Common myeloid progenitor, CD34-positive (primary cell): ENCODE measurements around the gene ZFYVE27.

Experiments
- CTCF ChIA-PET: fragments of 350-600 bp; sonication (Branson Sonifier 250); formaldehyde crosslinking; loops from one replicate; lab custom pipeline; 2021; ENCODE audit warnings: antibody characterized with exemption; lab: Charles Lee
- POLR2A ChIA-PET: fragments of 350-600 bp; sonication (Branson Sonifier 250); formaldehyde crosslinking; loops from one replicate; lab custom pipeline; 2021; ENCODE audit warnings: antibody characterized with exemption; lab: Charles Lee
- DNase-seq, 3 donors: peaks; one replicate each; pipeline versions ENCODE4 v3.0.0 to v3.0.0-alpha.2; 2013
- H3K27ac ChIP-seq, 2 experiments: 1 replicate in 1 of 2; 2 replicates in 1 of 2; pipeline ENCODE4 v1.7.0; 2013; ENCODE audit warnings: inconsistent platforms in 2 of 2, low read length in 2 of 2, mild to moderate bottlenecking in 2 of 2, low read depth in 1 of 2, moderate library complexity in 1 of 2; ENCODE audit not compliant: severe bottlenecking in 2 of 2, insufficient read depth in 1 of 2, poor library complexity in 1 of 2
- H3K27me3 ChIP-seq, 5 experiments: replicated peaks in 2 of 5; 1 replicate in 3 of 5; 2 replicates in 2 of 5; pipeline versions ENCODE4 v1.6.1 to v1.7.0; 2013; ENCODE audit warnings: low read length in 4 of 5, mild to moderate bottlenecking in 2 of 5, moderate library complexity in 2 of 5, inconsistent platforms in 1 of 5; ENCODE audit not compliant: insufficient read depth in 5 of 5, control insufficient read depth in 4 of 5
- H3K36me3 ChIP-seq, 4 experiments: 1 replicate in 2 of 4; 2 replicates in 2 of 4; pipeline versions ENCODE4 v1.6.1 to v1.7.0; 2013; ENCODE audit warnings: low read length in 3 of 4, control low read depth in 1 of 4, mild to moderate bottlenecking in 1 of 4; ENCODE audit not compliant: control insufficient read depth in 4 of 4, insufficient read depth in 4 of 4
- H3K4me1 ChIP-seq, 4 experiments: 1 replicate in 3 of 4; 2 replicates in 1 of 4; pipeline versions ENCODE4 v1.6.1 to v1.7.1; 2013; ENCODE audit warnings: low read length in 3 of 4, mild to moderate bottlenecking in 3 of 4, control low read depth in 1 of 4, inconsistent platforms in 1 of 4, moderate library complexity in 1 of 4; ENCODE audit not compliant: control insufficient read depth in 4 of 4, insufficient read depth in 4 of 4; ENCODE audit errors: control extremely low read depth in 1 of 4
- H3K4me3 ChIP-seq, 7 experiments: 1 replicate in 4 of 7; 2 replicates in 3 of 7; pipeline versions ENCODE4 v1.5.1 to v1.7.0; 2013; ENCODE audit warnings: mild to moderate bottlenecking in 7 of 7, low read length in 6 of 7, moderate library complexity in 6 of 7, inconsistent platforms in 2 of 7, low read depth in 2 of 7, control low read depth in 1 of 7; ENCODE audit not compliant: insufficient read depth in 4 of 7, control insufficient read depth in 1 of 7; ENCODE audit errors: extremely low read depth in 1 of 7
- H3K9me3 ChIP-seq, 5 experiments: 1 replicate in 4 of 5; 2 replicates in 1 of 5; pipeline versions ENCODE4 v1.6.1 to v1.7.1; 2013; ENCODE audit warnings: low read length in 4 of 5, mild to moderate bottlenecking in 2 of 5, inconsistent platforms in 1 of 5, low read depth in 1 of 5, moderate library complexity in 1 of 5; ENCODE audit not compliant: control insufficient read depth in 4 of 5, insufficient read depth in 2 of 5; ENCODE audit errors: control extremely low read depth in 1 of 5
- WGBS: methylation state at CpG from one replicate; pipeline ENCODE4 v1.1.5; 2013; ENCODE audit not compliant: insufficient coverage; 5-methylcytosine and 5-hydroxymethylcytosine counted together

The ZFYVE27 gene

DNA sequence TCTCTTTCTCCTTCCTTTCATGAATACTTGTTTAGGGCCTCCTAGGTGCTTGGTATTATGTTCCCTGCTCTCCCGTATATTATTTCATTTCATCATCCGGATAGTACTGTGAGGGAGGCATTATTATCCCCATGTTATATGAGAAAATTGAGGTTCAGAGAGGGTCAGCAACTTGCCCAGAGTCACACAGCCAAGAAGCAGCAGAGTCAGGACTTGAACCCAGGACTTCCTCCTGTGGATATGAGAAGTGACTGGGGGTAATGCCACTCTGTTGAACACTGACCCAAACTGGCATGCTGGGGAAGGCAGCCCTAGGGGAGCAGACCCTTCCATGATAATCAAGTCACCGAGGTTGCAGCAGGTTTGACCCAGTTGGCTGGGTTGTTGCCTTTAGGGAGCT lies 43.0 kb downstream of the ZFYVE27 start:
- no peaks in the 10 kb centered on the region for H3K9me3 ChIP-seq
- no peak for DNase-seq
- ChIA-PET CTCF (interaction anchor here (1.4 to 3.2 kb wide), 3 partner anchors 9 to 89 kb away, joined by 3 to 13 read pairs (median 3); no protein-coding TSS in a partner anchor), POLR2A (interaction anchor here (0.6 kb wide), 1 partner anchor 354 kb away, joined by 4 read pairs; no protein-coding TSS in a partner anchor)
- no CpG with 5 or more reads among the region's 3 CpGs for WGBS
- no peaks in the 10 kb centered on the region for H3K36me3 ChIP-seq
- H3K4me3 ChIP-seq, result no peak overlapping the region
- H3K27me3 ChIP-seq, result no peaks in the 10 kb centered on the region
- H3K4me1 ChIP-seq, result peaks cover 0 to 21% (median 12%) of the 10 kb centered on the region in 4 experiments
- H3K27ac ChIP-seq, result no peak overlapping the region

DNA sequence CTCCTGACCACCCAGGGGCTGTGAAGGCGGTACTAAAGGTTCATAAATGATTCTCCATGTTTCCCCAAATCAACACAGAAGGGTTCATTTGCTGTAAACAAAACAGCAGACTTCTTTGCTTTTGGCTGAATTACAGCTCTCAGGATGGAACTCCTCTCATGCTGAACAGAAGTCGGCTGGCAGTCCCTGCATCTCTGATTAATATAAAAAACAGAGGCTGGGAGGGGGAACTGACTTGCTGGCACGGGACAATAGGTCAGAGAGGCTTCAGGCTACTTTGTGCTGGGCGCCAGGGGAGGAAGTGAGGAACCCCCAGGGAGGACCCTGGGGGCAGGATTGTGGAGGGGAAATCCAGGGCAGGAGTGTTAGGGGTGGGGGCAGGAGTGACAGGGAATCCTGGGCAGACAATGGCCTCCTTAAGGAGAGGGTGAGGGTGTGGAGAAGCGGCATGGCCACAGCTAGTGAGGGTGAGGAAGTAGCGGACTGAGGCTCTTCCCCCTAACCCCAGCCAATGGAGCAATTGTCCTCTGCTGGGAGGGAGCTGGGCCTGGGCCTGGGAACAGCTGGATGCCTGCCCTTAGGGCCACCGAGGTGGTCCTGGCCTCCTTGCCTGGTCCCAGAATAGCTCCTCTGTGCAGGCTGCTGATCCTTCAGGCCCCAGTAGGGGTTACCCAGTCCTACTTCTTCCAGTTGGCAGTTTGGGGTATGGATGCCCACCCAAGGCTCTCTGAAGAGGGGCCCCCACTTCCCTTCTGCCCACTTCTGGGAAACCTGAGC lies 44.1 kb downstream of the ZFYVE27 start:
- CTCF ChIA-PET, result interaction anchor here (0.8 to 3.2 kb wide), 6 partner anchors 8 to 93 kb away, joined by 3 to 13 read pairs (median 3); no protein-coding TSS in a partner anchor
- peaks cover 0 to 21% (median 12%) of the 10 kb centered on the region in 4 experiments for H3K4me1 ChIP-seq
- no peak for DNase-seq
- H3K36me3 ChIP-seq, result no peaks in the 10 kb centered on the region
- H3K27ac ChIP-seq, result no peak overlapping the region
- POLR2A ChIA-PET, result interaction anchor here (0.6 kb wide), 1 partner anchor 353 kb away, joined by 4 read pairs; no protein-coding TSS in a partner anchor
- no peaks in the 10 kb centered on the region for H3K27me3 ChIP-seq
- WGBS, result 85% methylated on average over 6 of the region's 7 CpGs
- H3K4me3 ChIP-seq, result no peak overlapping the region
- no peaks in the 10 kb centered on the region for H3K9me3 ChIP-seq

DNA sequence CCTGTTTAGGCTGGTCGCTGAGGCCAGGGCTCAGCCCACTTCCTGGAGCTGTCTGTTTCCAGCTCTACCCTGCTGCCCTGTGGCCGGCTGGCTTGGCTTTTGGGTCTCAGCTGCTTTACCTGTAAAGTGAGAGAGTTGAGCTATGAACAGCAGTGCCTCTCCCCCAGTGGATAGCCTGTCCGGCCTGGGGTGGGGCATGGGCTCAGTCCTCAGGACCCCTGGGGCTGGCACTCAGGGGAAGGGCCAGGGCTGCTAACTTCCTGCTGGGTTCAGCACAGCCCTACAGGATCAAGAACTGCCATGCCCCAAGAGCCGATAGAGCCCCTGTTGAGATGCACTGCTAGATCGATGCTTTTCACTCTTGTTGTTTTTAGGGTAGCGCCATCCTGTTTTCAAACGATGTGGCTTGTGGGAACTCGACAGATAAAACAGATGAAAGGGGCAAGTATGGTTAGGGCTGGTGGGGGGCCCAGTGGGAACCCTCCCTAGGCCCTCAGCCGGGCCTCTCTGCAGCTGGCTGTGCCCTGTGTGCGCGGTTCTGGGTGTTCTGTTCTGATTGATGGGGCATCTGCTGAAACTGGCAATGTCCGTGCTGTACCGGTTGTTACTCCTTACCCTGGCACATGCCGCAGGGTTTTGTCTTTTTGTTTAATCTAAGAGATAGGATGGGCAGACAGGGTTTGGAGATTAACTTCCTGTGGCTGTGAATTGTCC lies 44.8 kb downstream of the ZFYVE27 start:
- no peak overlapping the region for H3K4me3 ChIP-seq
- H3K27ac ChIP-seq, result no peak overlapping the region
- ChIA-PET CTCF (interaction anchor here (0.8 to 3.2 kb wide), 5 partner anchors 9 to 92 kb away, joined by 3 to 13 read pairs (median 3); no protein-coding TSS in a partner anchor), POLR2A (no interaction called here)
- H3K27me3 ChIP-seq, result no peaks in the 10 kb centered on the region
- whole genome bisulfite sequencing, result 59% methylated on average over 12 of the region's 14 CpGs
- peaks cover 0 to 21% (median 12%) of the 10 kb centered on the region in 4 experiments for H3K4me1 ChIP-seq
- H3K9me3 ChIP-seq, result no peaks in the 10 kb centered on the region
- no peaks in the 10 kb centered on the region for H3K36me3 ChIP-seq
- no peak for DNase-seq

- H3K4me1 ChIP-seq, result peaks cover 0 to 21% (median 12%) of the 10 kb centered on the region in 4 experiments
- H3K9me3 ChIP-seq, result no peaks in the 10 kb centered on the region
- H3K4me3 ChIP-seq, result no peak overlapping the region
- CTCF ChIA-PET, result interaction anchor here (1.0 to 3.2 kb wide), 3 partner anchors 10 to 16 kb away, joined by 3 to 13 read pairs (median 4); no protein-coding TSS in a partner anchor
- peaks cover 0 to 2% (median 0%) of the 10 kb centered on the region in 5 experiments for H3K27me3 ChIP-seq
- no peaks in the 10 kb centered on the region for H3K36me3 ChIP-seq
- POLR2A ChIA-PET, result no interaction called here
- no peak for DNase-seq
- no peak overlapping the region for H3K27ac ChIP-seq
- 85% methylated on average over 7 of the region's 11 CpGs for WGBS
These were observed 45.7 kb downstream of the ZFYVE27 start for GRCh38 chr10:97782455-97783228.

DNA sequence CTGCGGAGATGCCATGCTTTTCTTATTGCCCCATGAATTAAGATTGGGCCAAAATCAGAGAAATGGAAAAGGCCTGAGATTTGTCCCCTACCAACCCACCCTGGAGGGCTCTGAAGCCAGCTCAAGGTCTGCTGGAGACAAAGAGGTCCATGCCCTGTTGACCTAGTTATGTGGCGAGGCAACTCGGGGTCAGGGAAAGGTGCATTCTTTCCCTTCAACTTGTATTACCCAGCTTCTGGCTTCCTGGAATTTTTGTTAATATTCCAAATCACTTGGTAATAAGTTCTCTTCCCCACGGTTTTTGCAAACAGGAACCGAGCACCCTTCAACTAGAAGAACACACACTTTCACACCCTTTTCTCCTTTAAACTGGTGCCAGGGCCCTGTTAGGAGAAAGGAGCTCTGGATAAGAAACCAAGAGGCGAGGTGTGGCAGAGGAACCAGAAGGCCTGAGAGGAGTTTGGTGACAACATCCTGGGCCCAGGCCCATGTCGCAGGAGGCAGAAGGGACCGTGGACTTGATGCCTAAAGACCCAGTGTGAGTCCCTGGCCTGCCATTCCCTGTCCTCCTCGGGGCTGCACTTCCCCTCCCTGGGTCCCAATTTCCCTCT lies 47.4 kb downstream of the ZFYVE27 start:
- POLR2A ChIA-PET, result no interaction called here
- 94% methylated on average over 8 of the region's 9 CpGs for WGBS
- no peak for DNase-seq
- Histone ChIP-seq H3K9me3 (no peaks in the 10 kb centered on the region), H3K4me1 (peaks cover 0 to 28% (median 21%) of the 10 kb centered on the region in 4 experiments), H3K36me3 (no peaks in the 10 kb centered on the region), H3K27me3 (peaks cover 0 to 3% (median 0%) of the 10 kb centered on the region in 5 experiments), H3K4me3 (no peak overlapping the region), H3K27ac (no peak overlapping the region)
- CTCF ChIA-PET, result no interaction called here

DNA sequence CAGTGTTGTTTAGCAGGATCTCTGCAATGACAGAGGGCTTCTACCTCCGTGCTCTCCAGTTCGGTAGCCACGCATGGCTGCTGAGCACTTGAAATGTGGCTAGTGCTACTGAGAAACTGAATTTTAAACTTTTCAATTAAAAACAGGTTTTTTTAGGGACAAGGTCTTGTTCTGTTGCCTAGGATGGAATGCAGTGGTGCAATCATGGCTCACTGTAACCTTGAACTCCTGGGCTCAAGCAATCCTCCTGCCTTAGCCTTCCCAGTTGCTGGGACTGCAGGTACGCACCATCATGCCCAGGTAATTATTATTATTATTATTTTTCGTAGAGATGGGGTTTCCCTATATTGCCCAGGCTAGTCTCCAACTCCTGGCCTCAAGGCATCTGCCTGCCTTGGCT lies 48.3 kb downstream of the ZFYVE27 start:
- no peak for DNase-seq
- Histone ChIP-seq H3K4me1 (peaks cover 0 to 28% (median 22%) of the 10 kb centered on the region in 4 experiments), H3K36me3 (no peaks in the 10 kb centered on the region), H3K9me3 (no peaks in the 10 kb centered on the region), H3K4me3 (no peak overlapping the region), H3K27ac (no peak overlapping the region), H3K27me3 (peaks cover 0 to 3% (median 0%) of the 10 kb centered on the region in 5 experiments)
- ChIA-PET POLR2A (no interaction called here), CTCF (interaction anchor here (0.7 kb wide), 1 partner anchor 26 kb away, joined by 3 read pairs; no protein-coding TSS in a partner anchor)
- 100% methylated on average over 2 of the region's 5 CpGs for WGBS
